CD4-positive, alpha-beta memory T cell (primary cell): ENCODE data around the gene SP3. TPM values are rescaled to one million over a fixed set of nuclear protein-coding genes. Genes with fewer than 3 reads are reported as not detected.

Experiments used
- CTCF ChIA-PET: fragments of 350-600 bp; sonication (Branson Sonifier 250); formaldehyde crosslinking; loops from one replicate; lab custom pipeline; 2021; ENCODE audit warnings: inconsistent platforms; ENCODE audit not compliant: partially characterized antibody; lab: Charles Lee
- POLR2A ChIA-PET: fragments of 350-600 bp; sonication (Branson Sonifier 250); formaldehyde crosslinking; loops from one replicate; lab custom pipeline; 2021; ENCODE audit not compliant: partially characterized antibody; lab: Charles Lee
- DNase-seq, 5 donors: peaks; one replicate each; pipeline versions ENCODE4 v3.0.0 to v3.0.0-alpha.2; 2020 to 2022; ENCODE audit warnings: mixed read lengths in 1 of 5
- H3K27ac ChIP-seq: one replicate; pipeline ENCODE4 v1.7.0; 2013; ENCODE audit warnings: low read depth, low read length
- H3K27me3 ChIP-seq: 2 replicates; pipeline ENCODE4 v1.7.0; 2013; ENCODE audit warnings: mild to moderate bottlenecking, low read length, moderate library complexity; ENCODE audit not compliant: insufficient read depth
- H3K36me3 ChIP-seq: 2 replicates; pipeline ENCODE4 v1.7.0; 2013; ENCODE audit warnings: mild to moderate bottlenecking, low read length, moderate library complexity; ENCODE audit not compliant: insufficient read depth
- H3K4me1 ChIP-seq: 2 replicates; pipeline ENCODE4 v1.7.0; 2013; ENCODE audit warnings: mild to moderate bottlenecking, low read length, moderate library complexity; ENCODE audit not compliant: insufficient read depth
- H3K4me3 ChIP-seq, 2 donors: one replicate each; pipeline ENCODE4 v1.7.0; 2013; ENCODE audit warnings: low read length in 2 of 2, mild to moderate bottlenecking in 1 of 2
- H3K9me3 ChIP-seq, 2 donors: one replicate each; pipeline ENCODE4 v1.7.0; 2013; ENCODE audit warnings: low read length in 2 of 2, control low read depth in 1 of 2; ENCODE audit not compliant: control insufficient read depth in 1 of 2
- H3K27ac Mint-ChIP-seq, 7 donors: one replicate each; pipeline ENCODE4 v1.8.0; 2020 to 2021; ENCODE audit warnings: mixed read lengths in 7 of 7, mild to moderate bottlenecking in 6 of 7, inconsistent platforms in 3 of 7, moderate library complexity in 3 of 7
- H3K27me3 Mint-ChIP-seq, 2 donors: one replicate each; pipeline ENCODE4 v1.8.0; 2020 to 2021; ENCODE audit warnings: mixed read lengths in 2 of 2
- H3K36me3 Mint-ChIP-seq, 2 donors: one replicate each; pipeline ENCODE4 v1.8.0; 2020 to 2021; ENCODE audit warnings: mixed read lengths in 2 of 2, inconsistent platforms in 1 of 2, mild to moderate bottlenecking in 1 of 2
- H3K4me1 Mint-ChIP-seq, 4 donors: one replicate each; pipeline ENCODE4 v1.8.0; 2020 to 2021; ENCODE audit warnings: mixed read lengths in 4 of 4, mild to moderate bottlenecking in 1 of 4
- H3K4me3 Mint-ChIP-seq, 8 donors: one replicate each; pipeline ENCODE4 v1.8.0; 2020 to 2021; ENCODE audit warnings: mixed read lengths in 8 of 8, mild to moderate bottlenecking in 7 of 8, moderate library complexity in 6 of 8, inconsistent platforms in 3 of 8
- H3K9me3 Mint-ChIP-seq, 8 donors: one replicate each; pipeline ENCODE4 v1.8.0; 2020 to 2021; ENCODE audit warnings: mixed read lengths in 8 of 8, mild to moderate bottlenecking in 5 of 8, inconsistent platforms in 3 of 8, moderate library complexity in 1 of 8
- intact Hi-C: fragments of 100-400 bp; cut with micrococcal nuclease; formaldehyde crosslinking; loops from one replicate; pipeline ENCODE4 v1.15.1; 2023
- polyA plus RNA-seq, 2 donors: library from polyadenylated mRNA; unstranded; fragments of 300-500 nt; fragmentation: Illumina TruSeq; gene quantifications; one replicate each; pipeline ENCODE4 v1.2.3, GENCODE V29; 2021
- total RNA-seq, 2 experiments: library from RNA; stranded (reverse); gene quantifications; one replicate each; pipeline ENCODE4 v1.2.3, GENCODE V29; 2021

The SP3 gene
- total and polyA plus RNA-seq, 4 experiments from 2014 or later = 55.5 to 130 (median 100) TPM

DNA sequence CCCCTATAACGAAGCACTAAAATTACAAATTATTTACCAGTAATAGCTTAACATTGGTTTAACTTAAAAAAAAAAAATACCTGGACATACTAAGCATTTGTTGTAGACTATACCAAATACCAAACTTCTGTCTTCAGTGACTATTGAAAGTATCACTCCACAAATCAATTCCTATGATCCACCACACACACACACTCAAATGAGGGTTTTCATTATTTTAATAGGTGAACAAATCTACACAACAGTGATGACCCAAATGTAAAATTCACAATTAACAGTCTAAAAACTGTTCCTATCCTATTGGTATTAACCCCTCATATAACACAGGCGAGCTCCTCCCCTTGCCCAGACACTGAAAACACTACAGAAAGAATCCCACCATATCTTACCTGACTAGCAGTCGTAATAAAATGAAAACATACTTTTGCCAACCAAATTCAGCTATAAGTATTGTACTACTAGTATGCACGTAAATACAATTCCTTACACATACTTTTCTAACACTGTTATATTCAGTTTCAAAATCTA, 2.5 kb downstream of the SP3 start:
- H3K4me1 ChIP-seq = peaks cover 62% of the 10 kb centered on the region
- H3K9me3 Mint-ChIP-seq = peaks cover 0 to 2% (median 0%) of the 10 kb centered on the region in 8 donors

DNA sequence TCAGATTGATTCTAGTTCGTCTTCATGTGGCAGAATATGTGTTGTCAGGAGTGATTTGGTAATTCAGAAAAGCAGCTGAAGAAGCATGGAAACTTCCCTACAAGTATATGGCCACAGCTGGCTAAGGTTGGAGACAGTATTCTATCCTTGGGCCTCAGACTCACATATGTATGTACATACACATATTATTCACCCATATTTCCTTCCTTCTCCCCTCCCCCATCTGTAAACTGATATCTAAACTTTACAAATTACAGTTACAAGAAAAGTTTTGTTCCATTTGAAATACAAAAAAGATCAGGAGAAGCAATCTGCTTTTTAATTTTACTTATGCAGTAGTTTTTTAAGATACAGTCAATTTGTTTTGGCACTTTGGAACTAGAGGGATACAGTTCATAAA, 3.1 kb downstream of the SP3 start:
- POLR2A ChIA-PET = interaction anchor here (0.7 to 2.7 kb wide), 3 partner anchors 12 to 63 kb away, joined by 3 to 9 read pairs (median 5); no protein-coding TSS in a partner anchor

More for the DNA sequence above, 2.5 kb downstream of the SP3 start:
- POLR2A ChIA-PET = interaction anchor here (0.7 to 2.7 kb wide), 3 partner anchors 13 to 64 kb away, joined by 3 to 9 read pairs (median 5); no protein-coding TSS in a partner anchor
- CTCF ChIA-PET = interaction anchor here (0.9 kb wide), 1 partner anchor 78 kb away, joined by 3 read pairs; no protein-coding TSS in a partner anchor
- Mint-ChIP-seq H3K36me3 (peaks cover 19 to 43% of the 10 kb centered on the region in 2 donors), H3K4me3 (peak overlapping the region; percentile 87 to 99 (median 97)), H3K27me3 (no peaks in the 10 kb centered on the region), H3K27ac (peak overlapping the region; percentile 83 to 100 (median 97)), H3K4me1 (peaks cover 44 to 77% (median 56%) of the 10 kb centered on the region in 4 donors)
- no peak for DNase-seq
- Histone ChIP-seq H3K36me3 (no peaks in the 10 kb centered on the region), H3K27me3 (no peaks in the 10 kb centered on the region), H3K4me3 (peak overlapping the region; percentile 44 to 63), H3K27ac (peak overlapping the region; percentile 96), H3K9me3 (no peaks in the 10 kb centered on the region)
- intact Hi-C loops = loop anchor here (2.0 to 10.0 kb wide), 3 partner anchors 40 to 632 kb away; partner anchors contain the start of gene WIPF1

DNA sequence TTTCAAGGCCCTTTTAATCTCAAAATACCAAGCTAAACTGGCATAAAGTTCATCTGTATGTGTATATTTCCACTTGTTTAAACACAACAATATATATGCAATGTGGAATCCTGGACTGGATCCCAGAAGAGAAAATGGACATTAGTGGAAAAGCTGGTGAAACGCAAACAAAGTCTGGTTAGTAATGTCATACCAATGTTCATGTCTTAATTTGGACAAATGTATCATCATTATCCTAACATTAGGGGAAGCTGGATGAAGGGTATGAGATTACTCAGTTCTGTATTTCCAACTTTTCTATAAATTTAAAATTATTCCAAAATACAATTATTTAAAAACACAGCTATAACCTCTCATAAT, 3.8 kb downstream of the SP3 start:
- peaks cover 22 to 55% of the 10 kb centered on the region in 2 donors for H3K36me3 Mint-ChIP-seq
- H3K4me3 Mint-ChIP-seq = peak overlapping the region; percentile 46 to 98 (median 70)
- peaks cover 51 to 83% (median 62%) of the 10 kb centered on the region in 4 donors for H3K4me1 Mint-ChIP-seq
- H3K27me3 Mint-ChIP-seq = no peaks in the 10 kb centered on the region
- no peak for DNase-seq
- CTCF ChIA-PET = no interaction called here
- intact Hi-C loops = loop anchor here (5.0 to 10.0 kb wide), 2 partner anchors 39 to 633 kb away; partner anchors contain the start of gene WIPF1
- H3K36me3 ChIP-seq = no peaks in the 10 kb centered on the region
- peak overlapping the region; percentile 36 to 97 (median 69) for H3K27ac Mint-ChIP-seq
- H3K27me3 ChIP-seq = no peaks in the 10 kb centered on the region
- peaks cover 71% of the 10 kb centered on the region for H3K4me1 ChIP-seq
- peaks cover 0 to 2% (median 0%) of the 10 kb centered on the region in 8 donors for H3K9me3 Mint-ChIP-seq
- peak overlapping the region; percentile 96 for H3K27ac ChIP-seq
- no peak overlapping the region for H3K4me3 ChIP-seq
- POLR2A ChIA-PET = interaction anchor here (2.7 kb wide), 1 partner anchor 20 kb away, joined by 9 read pairs; no protein-coding TSS in a partner anchor
- H3K9me3 ChIP-seq = no peaks in the 10 kb centered on the region

More for the DNA sequence above, 3.1 kb downstream of the SP3 start:
- CTCF ChIA-PET = no interaction called here
- peak overlapping the region; percentile 38 to 99 (median 92) for H3K27ac Mint-ChIP-seq
- H3K4me3 ChIP-seq = peak overlapping the region; percentile 5 to 63
- H3K27me3 ChIP-seq = no peaks in the 10 kb centered on the region
- H3K4me3 Mint-ChIP-seq = peak overlapping the region; percentile 87 to 99 (median 97)
- no peaks in the 10 kb centered on the region for H3K9me3 ChIP-seq
- no peak for DNase-seq
- peaks cover 50 to 83% (median 61%) of the 10 kb centered on the region in 4 donors for H3K4me1 Mint-ChIP-seq
- peaks cover 19 to 49% of the 10 kb centered on the region in 2 donors for H3K36me3 Mint-ChIP-seq
- H3K4me1 ChIP-seq = peaks cover 68% of the 10 kb centered on the region
- intact Hi-C loops = loop anchor here (2.0 to 10.0 kb wide), 3 partner anchors 40 to 633 kb away; partner anchors contain the start of gene WIPF1
- peak overlapping the region; percentile 96 for H3K27ac ChIP-seq
- H3K27me3 Mint-ChIP-seq = no peaks in the 10 kb centered on the region
- peaks cover 0 to 2% (median 0%) of the 10 kb centered on the region in 8 donors for H3K9me3 Mint-ChIP-seq
- no peaks in the 10 kb centered on the region for H3K36me3 ChIP-seq

DNA sequence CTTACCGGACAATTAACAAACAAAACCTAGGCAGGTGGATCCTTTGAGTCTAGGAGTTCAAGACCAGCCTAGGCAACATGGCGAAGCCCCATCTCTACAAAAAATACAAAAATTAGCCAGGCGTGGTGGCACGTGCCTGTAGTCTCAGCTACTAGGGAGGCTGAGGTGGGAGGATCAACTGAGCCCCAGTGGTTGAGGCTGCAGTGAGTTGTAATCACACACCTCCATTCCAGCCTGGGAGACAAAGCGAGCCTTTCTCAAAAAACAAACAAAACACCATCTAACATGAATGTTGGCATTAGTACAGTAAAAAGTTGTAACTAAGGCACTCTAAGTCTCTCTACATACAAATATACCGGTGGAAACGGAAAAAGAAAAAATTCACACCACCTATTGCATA, 5.3 kb downstream of the SP3 start:
- ChIA-PET CTCF (no interaction called here), POLR2A (interaction anchor here (2.0 kb wide), 1 partner anchor 15 kb away, joined by 7 read pairs; no protein-coding TSS in a partner anchor)
- Histone ChIP-seq H3K4me1 (peaks cover 79% of the 10 kb centered on the region), H3K27me3 (no peaks in the 10 kb centered on the region), H3K9me3 (no peaks in the 10 kb centered on the region), H3K27ac (no peak overlapping the region), H3K4me3 (peak overlapping the region in 1 of 2 donors; percentile 11), H3K36me3 (peaks cover 14% of the 10 kb centered on the region)
- H3K4me1 Mint-ChIP-seq = peaks cover 58 to 84% (median 69%) of the 10 kb centered on the region in 4 donors
- H3K27me3 Mint-ChIP-seq = no peaks in the 10 kb centered on the region
- no peaks in the 10 kb centered on the region for H3K9me3 Mint-ChIP-seq
- DNase-seq = no peak
- intact Hi-C loops = loop anchor here (5.0 to 10.0 kb wide), 2 partner anchors 38 to 635 kb away; partner anchors contain the start of gene WIPF1
- peak overlapping the region in 6 of 7 donors; percentile 57 to 97 (median 76) for H3K27ac Mint-ChIP-seq
- peak overlapping the region; percentile 52 to 97 (median 76) for H3K4me3 Mint-ChIP-seq
- peaks cover 36 to 60% of the 10 kb centered on the region in 2 donors for H3K36me3 Mint-ChIP-seq

DNA sequence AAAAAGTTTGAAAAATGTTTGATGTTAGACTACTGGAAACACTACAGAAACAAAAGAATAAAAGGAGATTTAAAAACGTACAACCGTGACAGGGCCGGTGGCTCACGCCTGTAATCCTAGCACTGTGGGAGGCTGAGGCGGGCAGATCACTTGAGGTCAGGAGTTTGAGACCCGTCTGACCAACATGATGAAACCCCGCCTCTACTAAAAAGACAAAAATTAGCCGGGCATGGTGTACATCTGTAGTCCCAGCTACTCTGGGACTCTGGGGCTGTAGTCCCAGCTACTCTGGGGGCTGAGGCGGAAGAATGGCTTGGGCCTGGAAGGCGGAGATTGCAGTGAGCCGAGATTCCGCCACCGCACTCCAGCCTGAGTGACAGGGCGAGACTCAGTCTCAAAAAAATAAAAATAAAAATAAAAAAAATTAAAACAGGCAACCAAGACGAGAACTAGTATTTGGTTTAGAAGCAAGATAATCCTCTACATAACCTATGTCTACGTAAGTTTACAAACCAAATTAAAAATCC, 5.8 kb downstream of the SP3 start:
- ChIA-PET CTCF (no interaction called here), POLR2A (interaction anchor here (0.7 to 2.0 kb wide), 3 partner anchors 14 to 527 kb away, joined by 3 to 7 read pairs (median 3); partner anchors contain the start of gene GPR155)
- Histone ChIP-seq H3K9me3 (no peaks in the 10 kb centered on the region), H3K27ac (no peak overlapping the region), H3K36me3 (peaks cover 18% of the 10 kb centered on the region), H3K4me3 (no peak overlapping the region), H3K4me1 (peaks cover 84% of the 10 kb centered on the region), H3K27me3 (no peaks in the 10 kb centered on the region)
- DNase-seq = no peak
- H3K4me1 Mint-ChIP-seq = peaks cover 61 to 89% (median 73%) of the 10 kb centered on the region in 4 donors
- intact Hi-C loops = no loop called here
- peaks cover 40 to 63% of the 10 kb centered on the region in 2 donors for H3K36me3 Mint-ChIP-seq
- peak overlapping the region; percentile 66 to 97 (median 76) for H3K4me3 Mint-ChIP-seq
- no peaks in the 10 kb centered on the region for H3K9me3 Mint-ChIP-seq
- peak overlapping the region in 6 of 7 donors; percentile 69 to 97 (median 84) for H3K27ac Mint-ChIP-seq
- no peaks in the 10 kb centered on the region for H3K27me3 Mint-ChIP-seq

DNA sequence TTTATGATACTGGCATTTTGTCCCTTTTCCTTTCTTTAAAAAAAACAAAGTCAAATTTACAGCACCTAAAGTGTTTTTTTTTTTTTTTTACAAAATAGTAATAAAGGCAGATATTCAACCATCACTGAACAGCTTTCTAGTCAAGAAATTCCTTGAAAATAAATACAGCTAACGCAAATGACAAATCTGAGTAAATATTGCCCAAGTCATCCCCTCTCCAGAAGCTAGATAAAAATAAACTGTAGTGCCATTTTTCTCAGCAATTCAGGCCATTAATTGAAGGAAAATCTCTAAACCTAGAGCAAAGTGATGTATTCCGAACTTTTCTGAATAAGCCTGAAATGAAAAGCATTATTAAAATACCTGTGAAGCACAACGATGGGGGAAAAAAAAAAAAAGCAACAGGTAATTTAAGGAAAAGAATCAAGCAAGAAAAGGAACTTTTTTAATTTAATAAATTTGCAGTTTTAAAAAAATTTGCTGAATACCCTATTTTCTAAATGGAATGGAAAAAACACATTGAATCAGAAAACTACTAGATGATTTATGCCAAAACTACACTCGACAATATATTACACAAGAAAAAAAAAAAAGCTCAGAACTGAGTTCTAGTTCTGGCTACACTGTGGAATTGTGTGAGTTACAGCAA, 6.9 kb downstream of the SP3 start:
- H3K9me3 ChIP-seq = no peaks in the 10 kb centered on the region
- no peaks in the 10 kb centered on the region for H3K27me3 ChIP-seq
- no peak overlapping the region for H3K27ac ChIP-seq
- Mint-ChIP-seq H3K27me3 (no peaks in the 10 kb centered on the region), H3K4me3 (peak overlapping the region in 7 of 8 donors; percentile 55 to 83 (median 63)), H3K4me1 (peaks cover 66 to 97% (median 81%) of the 10 kb centered on the region in 4 donors), H3K36me3 (peaks cover 48 to 70% of the 10 kb centered on the region in 2 donors), H3K9me3 (no peaks in the 10 kb centered on the region), H3K27ac (peak overlapping the region in 3 of 7 donors; percentile 22 to 97 (median 76))
- peaks cover 94% of the 10 kb centered on the region for H3K4me1 ChIP-seq
- no peak overlapping the region for H3K4me3 ChIP-seq
- POLR2A ChIA-PET = interaction anchor here (1.0 to 2.0 kb wide), 2 partner anchors 13 to 60 kb away, joined by 3 to 7 read pairs; no protein-coding TSS in a partner anchor
- CTCF ChIA-PET = interaction anchor here (0.8 kb wide), 1 partner anchor 383 kb away, joined by 3 read pairs; no protein-coding TSS in a partner anchor
- intact Hi-C loops = no loop called here
- peaks cover 22% of the 10 kb centered on the region for H3K36me3 ChIP-seq
- DNase-seq = no peak
